ENCODE measurements around the gene YPEL4.

DNA sequence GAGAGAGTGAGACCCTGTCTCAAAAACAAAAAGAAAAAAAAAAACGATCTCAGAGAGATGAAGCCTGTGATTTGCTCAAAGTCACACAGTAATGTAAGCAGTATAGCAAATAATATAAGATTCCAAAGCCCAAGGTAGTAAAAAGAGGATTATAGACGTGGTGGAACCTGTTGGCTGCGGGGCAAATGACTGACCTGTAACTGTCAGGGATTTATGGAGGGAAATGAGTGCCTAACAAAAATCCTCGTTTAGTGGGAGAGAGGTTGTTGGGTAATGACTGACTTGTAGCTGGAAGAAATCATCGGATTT lies 7.1 kb upstream of the YPEL4 start:
- TF ChIP-seq, protein P1, sequence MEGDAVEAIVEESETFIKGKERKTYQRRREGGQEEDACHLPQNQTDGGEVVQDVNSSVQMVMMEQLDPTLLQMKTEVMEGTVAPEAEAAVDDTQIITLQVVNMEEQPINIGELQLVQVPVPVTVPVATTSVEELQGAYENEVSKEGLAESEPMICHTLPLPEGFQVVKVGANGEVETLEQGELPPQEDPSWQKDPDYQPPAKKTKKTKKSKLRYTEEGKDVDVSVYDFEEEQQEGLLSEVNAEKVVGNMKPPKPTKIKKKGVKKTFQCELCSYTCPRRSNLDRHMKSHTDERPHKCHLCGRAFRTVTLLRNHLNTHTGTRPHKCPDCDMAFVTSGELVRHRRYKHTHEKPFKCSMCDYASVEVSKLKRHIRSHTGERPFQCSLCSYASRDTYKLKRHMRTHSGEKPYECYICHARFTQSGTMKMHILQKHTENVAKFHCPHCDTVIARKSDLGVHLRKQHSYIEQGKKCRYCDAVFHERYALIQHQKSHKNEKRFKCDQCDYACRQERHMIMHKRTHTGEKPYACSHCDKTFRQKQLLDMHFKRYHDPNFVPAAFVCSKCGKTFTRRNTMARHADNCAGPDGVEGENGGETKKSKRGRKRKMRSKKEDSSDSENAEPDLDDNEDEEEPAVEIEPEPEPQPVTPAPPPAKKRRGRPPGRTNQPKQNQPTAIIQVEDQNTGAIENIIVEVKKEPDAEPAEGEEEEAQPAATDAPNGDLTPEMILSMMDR (IDR thresholded peaks at IDR 0.05; ENCODE audit: insufficient read depth, low read depth, low read length), result no peak
- TF ChIP-seq EZH2 (IDR thresholded peaks at IDR 0.05; ENCODE audit: insufficient read depth, low read length), result no peak
